GM10266 (cell line): ENCODE data around the gene TRIM46.
"Not testable (repeated sequence)": the region's sequence is repeated elsewhere in the genome, so short reads cannot be mapped to it uniquely, and the experiment has no call there.

Experiments used
- DNase-seq: peaks from one replicate; pipeline ENCODE4 v3.0.0; 2012; ENCODE audit errors: extremely low spot score
- CTCF ChIP-seq: IDR thresholded peaks from 2 replicates; pipeline ENCODE4 v1.5.1; 2012; ENCODE audit warnings: mild to moderate bottlenecking, low read depth; ENCODE audit not compliant: control insufficient read depth, insufficient read depth; ENCODE audit errors: missing control alignments

The TRIM46 gene

GRCh38 chr1:155208541-155209311, 35.1 kb downstream of the TRIM46 start, which contains the start of gene MTX1:
Gene MTX1, plus strand, starts transcription at chr1:155208695. Its CDS starts 110 bp downstream, at chr1:155208805.
- DNase-seq, result peak; percentile 88
- no peak for TF ChIP-seq CTCF

GRCh38 chr1:155209312-155209721, 35.7 kb downstream of the TRIM46 start:
- TF ChIP-seq CTCF, result no peak

GRCh38 chr1:155210314-155211104, 36.9 kb downstream of the TRIM46 start:
- no peak for TF ChIP-seq CTCF

More at GRCh38 chr1:155209312-155209721, 35.7 kb downstream of the TRIM46 start:
- no peak for DNase-seq

GRCh38 chr1:155211381-155212050, 37.9 kb downstream of the TRIM46 start:
- DNase-seq, result not testable (repeated sequence)

More at GRCh38 chr1:155210314-155211104, 36.9 kb downstream of the TRIM46 start:
- DNase-seq, result no peak

GRCh38 chr1:155212051-155212440, 38.4 kb downstream of the TRIM46 start:
- DNase-seq, result not testable (repeated sequence)

- not testable (repeated sequence) for DNase-seq
These were observed 41.1 kb downstream of the TRIM46 start for GRCh38 chr1:155214702-155215101.

- TF ChIP-seq CTCF, result no peak
- DNase-seq, result no peak
These were observed 45.4 kb downstream of the TRIM46 start for GRCh38 chr1:155218854-155219591.

GRCh38 chr1:155219592-155220031, 46.0 kb downstream of the TRIM46 start:
- TF ChIP-seq CTCF, result no peak
- no peak for DNase-seq

GRCh38 chr1:155220211-155220965, 46.7 kb downstream of the TRIM46 start:
- DNase-seq, result not testable (repeated sequence)
